Fibroblast of skin of abdomen (primary cell): ENCODE measurements around the gene ZBTB42.

ENCODE experiments used
- DNase-seq: peaks from one replicate; pipeline ENCODE4 v3.0.0-alpha.2; 2013

The ZBTB42 gene

GRCh38 chr14:104844306-104845032 is 43.6 kb downstream of the ZBTB42 start:
- no peak for DNase-seq

GRCh38 chr14:104845033-104845666 is 44.2 kb downstream of the ZBTB42 start:
- DNase-seq, result no peak

- no peak for DNase-seq
These were observed 45.0 kb downstream of the ZBTB42 start for GRCh38 chr14:104845834-104846441.

- no peak for DNase-seq
These were observed 51.4 kb downstream of the ZBTB42 start for GRCh38 chr14:104852280-104852663.
